DMS53 (cell line): ENCODE measurements around the gene ATAD1.
A peak's percentile ranks its signal among the peaks of the same experiment; 100 is the strongest.

Experiments
- DNase-seq: peaks from one replicate; lab custom pipeline; 2025; lab: John Stamatoyannopoulos, UW

Gene ATAD1

GRCh38 chr10:87713707-87714106 lies 104.3 kb downstream of the ATAD1 start:
- no peak for DNase-seq

- DNase-seq: no peak
Measured at GRCh38 chr10:87712913-87713616, 105.0 kb downstream of the ATAD1 start.

DNA sequence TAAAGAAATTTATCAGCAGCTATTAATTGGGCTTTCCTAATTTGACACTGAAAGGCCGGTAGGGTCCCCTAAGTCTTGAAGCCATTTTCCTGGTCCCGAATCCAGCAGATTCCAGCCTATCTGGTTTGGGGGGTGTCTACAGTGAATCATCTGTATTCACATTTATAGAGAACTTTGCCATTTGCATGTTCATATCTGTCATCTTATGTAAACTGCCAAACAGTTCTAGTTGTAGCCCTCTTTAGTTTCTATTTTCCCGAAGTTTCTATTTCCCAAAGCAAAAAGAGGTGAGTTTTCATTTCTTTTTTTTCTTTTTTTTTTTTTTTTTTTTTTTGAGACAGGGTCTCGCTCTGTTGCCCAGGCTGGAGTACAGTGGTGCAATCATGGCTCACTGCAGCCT lies 110.8 kb downstream of the ATAD1 start:
- DNase-seq: no peak

DNA sequence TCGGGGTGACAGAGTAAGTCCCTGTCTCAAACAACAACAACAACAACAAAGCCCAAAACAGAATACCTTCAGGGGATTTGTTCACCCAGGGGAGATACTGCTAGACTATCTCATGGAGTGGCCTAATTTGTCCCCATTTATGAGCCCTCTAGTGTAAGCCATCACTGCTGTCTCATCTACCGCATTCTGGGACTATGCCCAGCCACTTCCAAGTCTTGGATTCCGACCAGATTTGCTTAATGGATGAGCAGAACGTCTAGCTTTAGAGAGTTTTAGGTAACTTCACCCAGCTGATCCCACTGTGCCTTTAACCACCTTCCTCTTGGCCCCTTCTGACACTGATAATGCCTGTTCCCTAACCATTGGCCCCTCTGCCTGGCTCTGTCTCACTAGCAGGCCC lies 111.3 kb downstream of the ATAD1 start:
- no peak for DNase-seq

- DNase-seq: peak; percentile 24
Measured at GRCh38 chr10:87705339-87705738, 112.7 kb downstream of the ATAD1 start.

DNA sequence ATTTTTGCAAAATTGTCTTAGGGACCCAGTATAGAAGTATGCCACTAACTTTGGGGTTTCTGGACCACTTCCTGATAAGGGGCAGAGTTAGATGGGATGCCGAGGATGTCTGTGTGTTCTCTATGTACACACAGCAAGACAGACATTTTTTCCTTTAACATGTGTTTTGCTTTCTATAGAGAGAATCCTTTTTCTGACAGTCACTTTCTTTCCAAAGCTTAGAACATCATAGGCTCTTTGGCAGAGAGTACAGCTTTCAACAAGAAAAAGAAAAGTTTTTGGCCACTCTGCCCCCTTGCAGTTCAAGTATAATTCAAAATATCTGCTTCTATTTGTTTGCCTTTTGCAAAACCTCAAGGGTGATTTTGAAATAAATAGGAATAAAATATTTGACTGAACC lies 114.3 kb downstream of the ATAD1 start:
- DNase-seq: no peak

- DNase-seq: no peak
Measured at GRCh38 chr10:87702973-87703294, 115.1 kb downstream of the ATAD1 start.

DNA sequence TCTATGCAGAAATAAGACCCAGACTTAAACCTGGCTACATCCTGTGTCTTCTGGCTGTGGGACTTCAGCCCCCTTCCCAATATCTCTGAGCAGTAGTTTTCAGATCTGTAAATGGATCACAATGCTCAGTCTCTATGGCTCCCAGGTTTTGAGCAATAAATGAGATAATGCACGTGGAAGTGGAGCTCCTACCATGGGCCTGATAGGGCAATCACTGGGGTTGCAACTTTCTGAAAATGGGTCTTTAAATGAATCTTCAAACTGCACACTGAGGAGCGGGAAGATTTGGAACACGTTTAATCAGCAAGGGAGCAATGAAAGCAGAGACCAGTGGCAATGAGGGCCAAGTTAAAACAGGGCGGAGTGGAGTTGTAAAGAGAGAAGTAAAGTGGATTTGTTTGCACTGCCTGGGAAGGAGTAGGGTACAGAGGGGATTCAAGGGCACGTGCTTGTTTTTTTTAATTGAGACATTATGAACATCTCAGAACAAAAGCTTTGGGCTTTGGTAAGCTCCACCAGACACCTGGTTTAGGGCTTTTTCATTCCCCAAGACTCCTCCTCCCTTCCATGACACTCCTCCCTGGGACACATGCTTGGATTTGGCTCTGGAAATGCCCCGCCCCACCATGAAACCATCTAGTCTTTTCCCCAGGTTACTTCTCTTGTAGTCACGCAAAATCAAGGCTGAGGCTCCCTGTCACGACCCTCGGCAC lies 115.6 kb downstream of the ATAD1 start:
- no peak for DNase-seq
